Measurements from ENCODE around the gene STAT4. TPM values are rescaled to one million over a fixed set of nuclear protein-coding genes. Genes with fewer than 3 reads are reported as not detected.

The STAT4 gene
- polyA plus RNA-seq, 1 of the 3 experiments (the other 2 are of a cell fraction) = 0.12 TPM

DNA sequence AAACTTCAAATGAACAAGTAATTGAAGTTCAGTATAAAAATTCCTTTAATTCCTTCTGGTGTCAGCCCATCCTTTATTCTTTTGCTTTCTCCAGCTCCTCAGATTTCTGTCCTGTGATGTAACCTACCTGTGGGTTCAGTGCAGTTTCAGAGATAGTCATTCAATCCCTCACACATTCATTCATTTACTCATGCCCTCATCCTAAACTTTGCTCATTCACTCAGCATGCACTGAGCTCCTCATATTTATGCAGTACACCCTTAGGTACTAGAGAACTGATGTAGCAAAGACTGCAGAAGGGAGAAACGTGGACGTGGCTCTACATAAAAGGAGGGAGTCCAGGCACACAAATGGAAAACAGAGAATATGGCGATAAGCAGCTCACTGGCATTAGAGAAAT is 91.5 kb downstream of the STAT4 start:
- Histone ChIP-seq H3K4me3 (ENCODE audit: low read depth in 2 of 2, low read length in 1 of 2) (no peak overlapping the region), H4K20me1 (ENCODE audit: insufficient read depth) (no peaks in the 10 kb centered on the region), H3K9me3 (no peaks in the 10 kb centered on the region), H3K79me2 (ENCODE audit: insufficient read depth) (no peaks in the 10 kb centered on the region), H3K9me2 (no peaks in the 10 kb centered on the region), H3K27me3 (ENCODE audit: insufficient read depth) (no peaks in the 10 kb centered on the region), H3K4me2 (no peak overlapping the region), H3K27ac (ENCODE audit: low read depth in 2 of 2, low read length in 1 of 2) (no peak overlapping the region), H3K9ac (no peak overlapping the region), H2AFZ (ENCODE audit: low read depth) (no peak overlapping the region), H3F3A (replicated peaks; ENCODE audit: insufficient read depth) (no peaks in the 10 kb centered on the region), H3K4me1 (ENCODE audit: control insufficient read depth in 1 of 2, insufficient read depth in 2 of 2, low read depth in 1 of 2, low read length in 1 of 2) (no peaks in the 10 kb centered on the region), H3K36me3 (replicated peaks in 1 of 2; ENCODE audit: control insufficient read depth in 1 of 2, insufficient read depth in 2 of 2, low read length in 1 of 2) (no peaks in the 10 kb centered on the region)
- WGBS (ENCODE audit: low lambda C conversion rate) = 66% methylated on average over 3 of the region's 3 CpGs
- ChIA-PET POLR2A (no interaction called here), CTCF (interaction anchor here (1.0 to 2.3 kb wide), 2 partner anchors 96 to 1103 kb away, joined by 4 to 5 read pairs; no protein-coding TSS in a partner anchor)
- TF ChIP-seq ELF1 (IDR thresholded peaks at IDR 0.05) (no peak), MXI1 (IDR thresholded peaks at IDR 0.05; ENCODE audit: low read depth, low read length) (no peak)
- TF ChIP-seq, protein P1, sequence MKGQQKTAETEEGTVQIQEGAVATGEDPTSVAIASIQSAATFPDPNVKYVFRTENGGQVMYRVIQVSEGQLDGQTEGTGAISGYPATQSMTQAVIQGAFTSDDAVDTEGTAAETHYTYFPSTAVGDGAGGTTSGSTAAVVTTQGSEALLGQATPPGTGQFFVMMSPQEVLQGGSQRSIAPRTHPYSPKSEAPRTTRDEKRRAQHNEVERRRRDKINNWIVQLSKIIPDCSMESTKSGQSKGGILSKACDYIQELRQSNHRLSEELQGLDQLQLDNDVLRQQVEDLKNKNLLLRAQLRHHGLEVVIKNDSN (IDR thresholded peaks at IDR 0.05; ENCODE audit: borderline replicate concordance, low read depth) = no peak
- TF ChIP-seq, protein P2, sequence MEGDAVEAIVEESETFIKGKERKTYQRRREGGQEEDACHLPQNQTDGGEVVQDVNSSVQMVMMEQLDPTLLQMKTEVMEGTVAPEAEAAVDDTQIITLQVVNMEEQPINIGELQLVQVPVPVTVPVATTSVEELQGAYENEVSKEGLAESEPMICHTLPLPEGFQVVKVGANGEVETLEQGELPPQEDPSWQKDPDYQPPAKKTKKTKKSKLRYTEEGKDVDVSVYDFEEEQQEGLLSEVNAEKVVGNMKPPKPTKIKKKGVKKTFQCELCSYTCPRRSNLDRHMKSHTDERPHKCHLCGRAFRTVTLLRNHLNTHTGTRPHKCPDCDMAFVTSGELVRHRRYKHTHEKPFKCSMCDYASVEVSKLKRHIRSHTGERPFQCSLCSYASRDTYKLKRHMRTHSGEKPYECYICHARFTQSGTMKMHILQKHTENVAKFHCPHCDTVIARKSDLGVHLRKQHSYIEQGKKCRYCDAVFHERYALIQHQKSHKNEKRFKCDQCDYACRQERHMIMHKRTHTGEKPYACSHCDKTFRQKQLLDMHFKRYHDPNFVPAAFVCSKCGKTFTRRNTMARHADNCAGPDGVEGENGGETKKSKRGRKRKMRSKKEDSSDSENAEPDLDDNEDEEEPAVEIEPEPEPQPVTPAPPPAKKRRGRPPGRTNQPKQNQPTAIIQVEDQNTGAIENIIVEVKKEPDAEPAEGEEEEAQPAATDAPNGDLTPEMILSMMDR (IDR thresholded peaks at IDR 0.05) = no peak
- no peak for DNase-seq

DNA sequence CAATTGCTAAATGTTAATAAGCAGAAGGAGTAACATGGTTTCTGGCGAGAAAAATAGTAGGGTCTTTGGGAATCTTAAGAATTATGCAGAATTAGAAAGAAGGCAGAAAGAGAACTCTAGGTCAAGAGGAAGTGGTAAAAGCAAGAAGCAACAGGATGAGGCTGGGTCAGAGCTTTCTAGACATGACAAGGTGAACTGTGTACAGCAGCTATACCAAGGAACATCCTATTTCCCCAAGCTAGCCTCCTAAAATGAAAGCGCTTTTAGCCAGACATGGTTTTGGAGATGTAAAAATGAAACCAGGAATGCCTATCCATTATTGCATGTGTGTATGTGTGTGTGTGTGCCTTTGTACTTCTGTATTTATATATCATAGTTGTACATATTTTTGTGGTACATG is 94.6 kb downstream of the STAT4 start:
- no peaks in the 10 kb centered on the region for H3F3A ChIP-seq (replicated peaks; ENCODE audit: insufficient read depth)
- TF ChIP-seq MEF2A (IDR thresholded peaks at IDR 0.05; ENCODE audit: borderline replicate concordance, low read depth) (no peak), GATA2 (CRISPR knock-in tag; IDR thresholded peaks at IDR 0.05) (no peak)
- H3K9me2 ChIP-seq = no peaks in the 10 kb centered on the region
- H3K79me2 ChIP-seq (ENCODE audit: insufficient read depth) = no peaks in the 10 kb centered on the region
- no peak overlapping the region for H3K27ac ChIP-seq (ENCODE audit: low read depth in 2 of 2, low read length in 1 of 2)
- no peak overlapping the region for H3K4me3 ChIP-seq (ENCODE audit: low read depth in 2 of 2, low read length in 1 of 2)
- H3K4me2 ChIP-seq = no peak overlapping the region
- no peak overlapping the region for H3K9ac ChIP-seq
- CTCF ChIA-PET = no interaction called here
- 95% methylated on average over 2 of the region's 2 CpGs for WGBS (ENCODE audit: low lambda C conversion rate)
- H3K27me3 ChIP-seq (ENCODE audit: insufficient read depth) = no peaks in the 10 kb centered on the region
- no peaks in the 10 kb centered on the region for H3K9me3 ChIP-seq
- POLR2A ChIA-PET = no interaction called here
- no peaks in the 10 kb centered on the region for H3K4me1 ChIP-seq (ENCODE audit: control insufficient read depth in 1 of 2, insufficient read depth in 2 of 2, low read depth in 1 of 2, low read length in 1 of 2)
- H4K20me1 ChIP-seq (ENCODE audit: insufficient read depth) = no peaks in the 10 kb centered on the region
- no peaks in the 10 kb centered on the region for H3K36me3 ChIP-seq (replicated peaks in 1 of 2; ENCODE audit: control insufficient read depth in 1 of 2, insufficient read depth in 2 of 2, low read length in 1 of 2)
- H2AFZ ChIP-seq (ENCODE audit: low read depth) = peak overlapping the region; percentile 46; the same call in 1 of the 2 replicates
- DNase-seq = no peak

DNA sequence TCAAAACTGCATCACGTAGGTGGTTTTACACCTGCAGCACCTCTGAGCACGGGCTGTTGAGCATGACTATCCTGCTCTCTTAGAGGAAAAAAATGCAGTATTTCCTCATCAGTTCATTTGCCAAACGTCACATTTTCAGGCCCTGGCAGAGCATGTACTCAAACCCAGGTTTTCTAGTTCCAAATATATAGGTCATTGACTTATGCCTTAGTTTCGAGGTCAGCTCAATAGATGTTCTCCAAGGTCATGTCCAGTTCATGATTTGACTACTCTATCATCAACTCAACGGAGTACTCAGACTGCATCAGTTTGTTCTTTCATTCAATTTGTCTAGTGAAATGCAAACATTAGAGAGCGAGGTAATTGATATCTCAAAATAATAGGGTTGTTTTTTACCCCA is 97.5 kb downstream of the STAT4 start:
- WGBS (ENCODE audit: low lambda C conversion rate) = 84% methylated on average over 6 of the region's 6 CpGs
- Histone ChIP-seq H3K4me3 (ENCODE audit: low read depth in 2 of 2, low read length in 1 of 2) (no peak overlapping the region), H3K36me3 (replicated peaks in 1 of 2; ENCODE audit: control insufficient read depth in 1 of 2, insufficient read depth in 2 of 2, low read length in 1 of 2) (no peaks in the 10 kb centered on the region), H3K9me3 (no peaks in the 10 kb centered on the region), H3F3A (replicated peaks; ENCODE audit: insufficient read depth) (no peaks in the 10 kb centered on the region), H3K4me1 (ENCODE audit: control insufficient read depth in 1 of 2, insufficient read depth in 2 of 2, low read depth in 1 of 2, low read length in 1 of 2) (no peaks in the 10 kb centered on the region), H3K79me2 (ENCODE audit: insufficient read depth) (no peaks in the 10 kb centered on the region), H3K9me2 (no peaks in the 10 kb centered on the region), H2AFZ (ENCODE audit: low read depth) (no peak overlapping the region), H3K4me2 (no peak overlapping the region), H3K27me3 (ENCODE audit: insufficient read depth) (no peaks in the 10 kb centered on the region), H4K20me1 (ENCODE audit: insufficient read depth) (no peaks in the 10 kb centered on the region), H3K9ac (no peak overlapping the region), H3K27ac (ENCODE audit: low read depth in 2 of 2, low read length in 1 of 2) (no peak overlapping the region)
- CTCF ChIA-PET = interaction anchor here (0.8 to 7.1 kb wide), 33 partner anchors 10 to 1109 kb away, joined by 3 to 106 read pairs (median 6); partner anchors contain the start of gene STAT4
- DNase-seq = no peak
- POLR2A ChIA-PET = no interaction called here
- TF ChIP-seq MEF2A (IDR thresholded peaks at IDR 0.05; ENCODE audit: borderline replicate concordance, low read depth) = no peak
- TF ChIP-seq, protein P3, sequence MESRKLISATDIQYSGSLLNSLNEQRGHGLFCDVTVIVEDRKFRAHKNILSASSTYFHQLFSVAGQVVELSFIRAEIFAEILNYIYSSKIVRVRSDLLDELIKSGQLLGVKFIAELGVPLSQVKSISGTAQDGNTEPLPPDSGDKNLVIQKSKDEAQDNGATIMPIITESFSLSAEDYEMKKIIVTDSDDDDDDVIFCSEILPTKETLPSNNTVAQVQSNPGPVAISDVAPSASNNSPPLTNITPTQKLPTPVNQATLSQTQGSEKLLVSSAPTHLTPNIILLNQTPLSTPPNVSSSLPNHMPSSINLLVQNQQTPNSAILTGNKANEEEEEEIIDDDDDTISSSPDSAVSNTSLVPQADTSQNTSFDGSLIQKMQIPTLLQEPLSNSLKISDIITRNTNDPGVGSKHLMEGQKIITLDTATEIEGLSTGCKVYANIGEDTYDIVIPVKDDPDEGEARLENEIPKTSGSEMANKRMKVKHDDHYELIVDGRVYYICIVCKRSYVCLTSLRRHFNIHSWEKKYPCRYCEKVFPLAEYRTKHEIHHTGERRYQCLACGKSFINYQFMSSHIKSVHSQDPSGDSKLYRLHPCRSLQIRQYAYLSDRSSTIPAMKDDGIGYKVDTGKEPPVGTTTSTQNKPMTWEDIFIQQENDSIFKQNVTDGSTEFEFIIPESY (IDR thresholded peaks at IDR 0.05; ENCODE audit: borderline replicate concordance, low read depth) = no peak
- TF ChIP-seq SMC3 (IDR thresholded peaks at IDR 0.05; ENCODE audit: low read depth, low read length) = no peak
- no peak for TF ChIP-seq NFIC (IDR thresholded peaks at IDR 0.05; ENCODE audit: borderline replicate concordance)
- TF ChIP-seq, protein P4, sequence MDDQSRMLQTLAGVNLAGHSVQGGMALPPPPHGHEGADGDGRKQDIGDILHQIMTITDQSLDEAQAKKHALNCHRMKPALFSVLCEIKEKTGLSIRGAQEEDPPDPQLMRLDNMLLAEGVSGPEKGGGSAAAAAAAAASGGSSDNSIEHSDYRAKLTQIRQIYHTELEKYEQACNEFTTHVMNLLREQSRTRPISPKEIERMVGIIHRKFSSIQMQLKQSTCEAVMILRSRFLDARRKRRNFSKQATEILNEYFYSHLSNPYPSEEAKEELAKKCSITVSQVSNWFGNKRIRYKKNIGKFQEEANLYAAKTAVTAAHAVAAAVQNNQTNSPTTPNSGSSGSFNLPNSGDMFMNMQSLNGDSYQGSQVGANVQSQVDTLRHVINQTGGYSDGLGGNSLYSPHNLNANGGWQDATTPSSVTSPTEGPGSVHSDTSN (IDR thresholded peaks at IDR 0.05) = no peak
- TF ChIP-seq, protein P5, sequence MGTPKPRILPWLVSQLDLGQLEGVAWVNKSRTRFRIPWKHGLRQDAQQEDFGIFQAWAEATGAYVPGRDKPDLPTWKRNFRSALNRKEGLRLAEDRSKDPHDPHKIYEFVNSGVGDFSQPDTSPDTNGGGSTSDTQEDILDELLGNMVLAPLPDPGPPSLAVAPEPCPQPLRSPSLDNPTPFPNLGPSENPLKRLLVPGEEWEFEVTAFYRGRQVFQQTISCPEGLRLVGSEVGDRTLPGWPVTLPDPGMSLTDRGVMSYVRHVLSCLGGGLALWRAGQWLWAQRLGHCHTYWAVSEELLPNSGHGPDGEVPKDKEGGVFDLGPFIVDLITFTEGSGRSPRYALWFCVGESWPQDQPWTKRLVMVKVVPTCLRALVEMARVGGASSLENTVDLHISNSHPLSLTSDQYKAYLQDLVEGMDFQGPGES (IDR thresholded peaks at IDR 0.05; ENCODE audit: low read depth, low read length) = no peak
- no peak for TF ChIP-seq JUND (IDR thresholded peaks at IDR 0.05)
- TF ChIP-seq, protein P2 (IDR thresholded peaks at IDR 0.05) = no peak
